Measurements from ENCODE around the gene RFX8.

RFX8 gene

GRCh38 chr2:101428422-101429176 lies 46.3 kb downstream of the RFX8 start:
- H3K4me3 ChIP-seq (ENCODE audit: low read length): no peak overlapping the region
- H3K4me1 ChIP-seq (ENCODE audit: control insufficient read depth, low read length): no peaks in the 10 kb centered on the region
- H4K20me1 ChIP-seq (ENCODE audit: control insufficient read depth, insufficient read depth, low read depth, low read length): no peaks in the 10 kb centered on the region
- H3K9me3 ChIP-seq (ENCODE audit: control insufficient read depth, insufficient read depth, low read length): no peaks in the 10 kb centered on the region
- H3K9me2 ChIP-seq (replicated peaks; ENCODE audit: control insufficient read depth, low read length): no peaks in the 10 kb centered on the region
- H3K27ac ChIP-seq (ENCODE audit: low read depth, low read length): no peak overlapping the region
- H3K36me3 ChIP-seq (ENCODE audit: control insufficient read depth, low read length): no peaks in the 10 kb centered on the region
- TF ChIP-seq EZH2phosphoT487 (IDR thresholded peaks at IDR 0.05; ENCODE audit: borderline replicate concordance, low read length): no peak
- H3K27me3 ChIP-seq (ENCODE audit: control insufficient read depth, low read length): peaks cover 7% of the 10 kb centered on the region
- no peaks in the 10 kb centered on the region for H3F3A ChIP-seq (ENCODE audit: control insufficient read depth, insufficient read depth)
- no peak overlapping the region for H3K4me2 ChIP-seq (ENCODE audit: low read length)
- no peaks in the 10 kb centered on the region for H3K79me2 ChIP-seq (ENCODE audit: control insufficient read depth, low read length)

- H3K27me3 ChIP-seq (ENCODE audit: control insufficient read depth, low read length): peaks cover 7% of the 10 kb centered on the region
- TF ChIP-seq CTCF (IDR thresholded peaks at IDR 0.05; ENCODE audit: low read depth, low read length, poor library complexity, severe bottlenecking): no peak
- no peaks in the 10 kb centered on the region for H3F3A ChIP-seq (ENCODE audit: control insufficient read depth, insufficient read depth)
- no peaks in the 10 kb centered on the region for H3K4me1 ChIP-seq (ENCODE audit: control insufficient read depth, low read length)
- no peaks in the 10 kb centered on the region for H3K9me3 ChIP-seq (ENCODE audit: control insufficient read depth, insufficient read depth, low read length)
- H3K36me3 ChIP-seq (ENCODE audit: control insufficient read depth, low read length): no peaks in the 10 kb centered on the region
- H4K20me1 ChIP-seq (ENCODE audit: control insufficient read depth, insufficient read depth, low read depth, low read length): no peaks in the 10 kb centered on the region
- H3K4me3 ChIP-seq (ENCODE audit: low read length): no peak overlapping the region
- H3K79me2 ChIP-seq (ENCODE audit: control insufficient read depth, low read length): no peaks in the 10 kb centered on the region
- H3K9me2 ChIP-seq (replicated peaks; ENCODE audit: control insufficient read depth, low read length): no peaks in the 10 kb centered on the region
- H3K27ac ChIP-seq (ENCODE audit: low read depth, low read length): no peak overlapping the region
- H3K4me2 ChIP-seq (ENCODE audit: low read length): no peak overlapping the region
Measured at GRCh38 chr2:101427743-101428142, 47.2 kb downstream of the RFX8 start.

- no peaks in the 10 kb centered on the region for H3K36me3 ChIP-seq (ENCODE audit: control insufficient read depth, low read length)
- no peak overlapping the region for H3K4me3 ChIP-seq (ENCODE audit: low read length)
- no peaks in the 10 kb centered on the region for H3K9me2 ChIP-seq (replicated peaks; ENCODE audit: control insufficient read depth, low read length)
- no peaks in the 10 kb centered on the region for H3F3A ChIP-seq (ENCODE audit: control insufficient read depth, insufficient read depth)
- no peak for TF ChIP-seq CTCF (IDR thresholded peaks at IDR 0.05; ENCODE audit: low read depth, low read length, poor library complexity, severe bottlenecking)
- no peak for TF ChIP-seq EZH2phosphoT487 (IDR thresholded peaks at IDR 0.05; ENCODE audit: borderline replicate concordance, low read length)
- no peak overlapping the region for H3K27ac ChIP-seq (ENCODE audit: low read depth, low read length)
- H4K20me1 ChIP-seq (ENCODE audit: control insufficient read depth, insufficient read depth, low read depth, low read length): no peaks in the 10 kb centered on the region
- H3K4me1 ChIP-seq (ENCODE audit: control insufficient read depth, low read length): no peaks in the 10 kb centered on the region
- H3K27me3 ChIP-seq (ENCODE audit: control insufficient read depth, low read length): peaks cover 7% of the 10 kb centered on the region
- H3K4me2 ChIP-seq (ENCODE audit: low read length): no peak overlapping the region
- H3K9me3 ChIP-seq (ENCODE audit: control insufficient read depth, insufficient read depth, low read length): no peaks in the 10 kb centered on the region
- no peaks in the 10 kb centered on the region for H3K79me2 ChIP-seq (ENCODE audit: control insufficient read depth, low read length)
Measured at GRCh38 chr2:101427240-101427639, 47.7 kb downstream of the RFX8 start.

GRCh38 chr2:101426822-101427221 lies 48.1 kb downstream of the RFX8 start:
- H3K79me2 ChIP-seq (ENCODE audit: control insufficient read depth, low read length): no peaks in the 10 kb centered on the region
- H3K9me3 ChIP-seq (ENCODE audit: control insufficient read depth, insufficient read depth, low read length): no peaks in the 10 kb centered on the region
- no peaks in the 10 kb centered on the region for H3K9me2 ChIP-seq (replicated peaks; ENCODE audit: control insufficient read depth, low read length)
- no peak overlapping the region for H3K4me2 ChIP-seq (ENCODE audit: low read length)
- H3K27me3 ChIP-seq (ENCODE audit: control insufficient read depth, low read length): peaks cover 7% of the 10 kb centered on the region
- H3K36me3 ChIP-seq (ENCODE audit: control insufficient read depth, low read length): no peaks in the 10 kb centered on the region
- H3K4me3 ChIP-seq (ENCODE audit: low read length): no peak overlapping the region
- no peak for TF ChIP-seq EZH2phosphoT487 (IDR thresholded peaks at IDR 0.05; ENCODE audit: borderline replicate concordance, low read length)
- H3K27ac ChIP-seq (ENCODE audit: low read depth, low read length): no peak overlapping the region
- no peaks in the 10 kb centered on the region for H3F3A ChIP-seq (ENCODE audit: control insufficient read depth, insufficient read depth)
- no peaks in the 10 kb centered on the region for H3K4me1 ChIP-seq (ENCODE audit: control insufficient read depth, low read length)
- H4K20me1 ChIP-seq (ENCODE audit: control insufficient read depth, insufficient read depth, low read depth, low read length): no peaks in the 10 kb centered on the region

Data from DOHH2 (cell line).